Smooth muscle cell (in vitro differentiated cells): Measurements from ENCODE around the gene RBX1. TPM values are rescaled to one million over a fixed set of nuclear protein-coding genes. Genes with fewer than 3 reads are reported as not detected.
"Not testable (repeated sequence)": the region's sequence is repeated elsewhere in the genome, so short reads cannot be mapped to it uniquely, and the experiment has no call there.

Source experiments
- DNase-seq: peaks from one replicate; lab custom pipeline; 2025; ENCODE audit not compliant: unreplicated experiment; lab: John Stamatoyannopoulos, UW
- H2AFZ ChIP-seq: fragments of 200-600 bp; sonication (generic); 2 replicates; pipeline ENCODE4 v1.6.0; 2016; ENCODE audit warnings: antibody characterized with exemption, low read depth, mild to moderate bottlenecking
- H3F3A ChIP-seq: fragments of 200-600 bp; sonication (generic); 2 replicates; pipeline ENCODE4 v1.6.0; 2017; ENCODE audit warnings: antibody characterized with exemption, low read depth
- H3K27ac ChIP-seq: fragments of 200-600 bp; sonication (generic); 2 replicates; pipeline ENCODE4 v1.5.1; 2016; ENCODE audit warnings: low read depth, mild to moderate bottlenecking
- H3K27me3 ChIP-seq: fragments of 200-600 bp; sonication (generic); 2 replicates; pipeline ENCODE4 v1.6.1; 2016; ENCODE audit warnings: low read depth, mild to moderate bottlenecking
- H3K36me3 ChIP-seq: fragments of 200-600 bp; sonication (generic); 2 replicates; pipeline ENCODE4 v1.5.1; 2016; ENCODE audit warnings: low read depth
- H3K4me1 ChIP-seq: fragments of 200-600 bp; sonication (generic); 2 replicates; pipeline ENCODE4 v1.5.1; 2016; ENCODE audit warnings: low read depth
- H3K4me2 ChIP-seq: fragments of 200-600 bp; sonication (generic); 2 replicates; pipeline ENCODE4 v1.6.0; 2016; ENCODE audit warnings: mild to moderate bottlenecking
- H3K4me3 ChIP-seq: fragments of 200-600 bp; sonication (generic); 2 replicates; pipeline ENCODE4 v1.5.1; 2016; ENCODE audit warnings: mild to moderate bottlenecking
- H3K79me2 ChIP-seq: fragments of 200-600 bp; sonication (generic); 2 replicates; pipeline ENCODE4 v1.6.0; 2016; ENCODE audit warnings: low read depth, mild to moderate bottlenecking
- H3K9ac ChIP-seq: fragments of 200-600 bp; sonication (generic); 2 replicates; pipeline ENCODE4 v1.6.0; 2016; ENCODE audit warnings: low read depth
- H3K9me3 ChIP-seq: fragments of 200-600 bp; sonication (generic); replicated peaks from 2 replicates; pipeline ENCODE4 v1.5.1; 2016; ENCODE audit warnings: low read depth
- H4K20me1 ChIP-seq: fragments of 200-600 bp; sonication (generic); 2 replicates; pipeline ENCODE4 v1.6.0; 2016; ENCODE audit warnings: low read depth
- WGBS: methylation state at CpG from one replicate; pipeline ENCODE4 v1.1.7; 2016; ENCODE audit warnings: low lambda C conversion rate; 5-methylcytosine and 5-hydroxymethylcytosine counted together
- polyA plus RNA-seq: library from polyadenylated mRNA; unstranded; fragments of >200 nt; fragmentation: Nextera tagmentation; extraction: Ambion mirVana; gene quantifications from 2 replicates; pipeline ENCODE4 v1.2.1, GENCODE V29; 2016
- total RNA-seq: library from RNA; depleted of rRNA; stranded (reverse); fragments of >200 nt; gene quantifications from 2 replicates; pipeline ENCODE4 v1.2.3, GENCODE V29; 2014
- TF ChIP-seq, protein P1 (sequence below): fragments of 200-600 bp; sonication (generic); IDR thresholded peaks from 2 replicates; pipeline ENCODE4 v1.5.1; 2017; ENCODE audit warnings: borderline replicate concordance, mild to moderate bottlenecking, antibody characterized with exemption; ENCODE audit not compliant: insufficient read depth, poor library complexity, severe bottlenecking

The RBX1 gene
- total and polyA plus RNA-seq, 2 experiments from 2014 or later, result 127 to 277 TPM

DNA sequence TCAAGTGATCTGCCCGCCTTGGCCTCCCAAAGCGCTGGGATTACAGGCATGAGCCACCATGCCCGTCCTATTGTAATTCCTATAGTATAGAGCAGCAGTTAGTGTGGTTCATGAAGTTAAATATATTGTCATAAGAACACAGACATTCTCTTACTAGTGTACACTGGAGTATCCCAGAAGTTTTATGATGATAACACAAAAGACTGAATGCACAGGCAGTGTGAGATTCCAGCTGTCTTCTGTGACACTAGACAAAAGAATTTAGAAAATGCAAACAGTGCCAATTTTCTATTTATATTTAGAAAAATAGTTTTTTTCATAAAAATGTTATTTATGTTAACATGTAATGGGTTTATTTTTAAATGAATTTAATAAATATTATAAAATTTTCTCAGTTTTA, 39.4 kb upstream of the RBX1 start:
- Histone ChIP-seq H3K27me3 (no peaks in the 10 kb centered on the region), H3K9me3 (no peaks in the 10 kb centered on the region), H3K4me3 (no peak overlapping the region), H3K36me3 (peaks cover 6% of the 10 kb centered on the region), H3F3A (no peaks in the 10 kb centered on the region), H4K20me1 (no peaks in the 10 kb centered on the region), H3K4me2 (no peak overlapping the region), H3K79me2 (no peaks in the 10 kb centered on the region), H3K9ac (no peak overlapping the region), H2AFZ (no peak overlapping the region), H3K27ac (no peak overlapping the region), H3K4me1 (no peaks in the 10 kb centered on the region)
- no peak for DNase-seq
- 93% methylated on average over 3 of the region's 3 CpGs for WGBS
- TF ChIP-seq, protein P1, sequence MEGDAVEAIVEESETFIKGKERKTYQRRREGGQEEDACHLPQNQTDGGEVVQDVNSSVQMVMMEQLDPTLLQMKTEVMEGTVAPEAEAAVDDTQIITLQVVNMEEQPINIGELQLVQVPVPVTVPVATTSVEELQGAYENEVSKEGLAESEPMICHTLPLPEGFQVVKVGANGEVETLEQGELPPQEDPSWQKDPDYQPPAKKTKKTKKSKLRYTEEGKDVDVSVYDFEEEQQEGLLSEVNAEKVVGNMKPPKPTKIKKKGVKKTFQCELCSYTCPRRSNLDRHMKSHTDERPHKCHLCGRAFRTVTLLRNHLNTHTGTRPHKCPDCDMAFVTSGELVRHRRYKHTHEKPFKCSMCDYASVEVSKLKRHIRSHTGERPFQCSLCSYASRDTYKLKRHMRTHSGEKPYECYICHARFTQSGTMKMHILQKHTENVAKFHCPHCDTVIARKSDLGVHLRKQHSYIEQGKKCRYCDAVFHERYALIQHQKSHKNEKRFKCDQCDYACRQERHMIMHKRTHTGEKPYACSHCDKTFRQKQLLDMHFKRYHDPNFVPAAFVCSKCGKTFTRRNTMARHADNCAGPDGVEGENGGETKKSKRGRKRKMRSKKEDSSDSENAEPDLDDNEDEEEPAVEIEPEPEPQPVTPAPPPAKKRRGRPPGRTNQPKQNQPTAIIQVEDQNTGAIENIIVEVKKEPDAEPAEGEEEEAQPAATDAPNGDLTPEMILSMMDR, result no peak

DNA sequence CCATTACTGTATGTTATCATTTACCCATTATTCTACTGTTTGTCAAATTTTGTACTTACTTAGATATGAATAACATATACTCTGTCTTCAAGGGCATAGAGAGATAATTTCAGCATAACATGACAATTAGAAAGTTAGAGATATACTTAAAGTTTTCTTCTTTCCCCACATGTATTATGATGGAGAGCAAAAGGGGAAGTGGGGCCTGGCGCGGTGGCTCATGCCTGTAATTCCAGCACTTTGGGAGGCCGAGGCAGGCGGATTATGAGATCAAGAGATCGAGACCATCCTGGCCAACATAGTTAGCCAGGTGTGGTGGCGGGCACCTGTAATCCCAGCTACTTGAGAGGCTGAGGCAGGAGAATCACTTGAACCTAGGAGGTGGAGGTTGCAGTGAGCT, 38.2 kb upstream of the RBX1 start:
- not testable (repeated sequence) for H3K9me3 ChIP-seq, H3K27me3 ChIP-seq, H3F3A ChIP-seq, DNase-seq, H2AFZ ChIP-seq, H4K20me1 ChIP-seq, H3K4me3 ChIP-seq, H3K27ac ChIP-seq, H3K79me2 ChIP-seq, H3K36me3 ChIP-seq, H3K4me2 ChIP-seq, H3K9ac ChIP-seq, H3K4me1 ChIP-seq
- 98% methylated on average over 6 of the region's 6 CpGs for whole genome bisulfite sequencing

DNA sequence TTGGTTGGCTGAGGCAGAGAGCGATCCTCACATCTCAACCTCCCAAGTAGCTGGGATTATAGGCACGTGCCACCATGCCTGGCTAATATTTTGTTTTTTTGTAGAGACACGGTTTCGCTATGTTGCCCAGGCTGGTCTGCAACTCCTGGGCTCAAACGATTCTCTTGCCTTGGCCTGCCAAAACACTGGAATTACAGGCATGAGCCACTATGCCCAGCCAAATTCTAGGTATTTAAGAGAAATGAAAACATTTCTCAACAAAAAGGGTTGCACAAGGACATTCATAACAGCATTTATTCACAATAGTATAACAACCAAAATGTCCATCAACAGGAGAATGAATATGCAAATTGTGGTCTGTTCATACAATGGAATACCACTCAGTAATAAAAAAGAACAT, 31.7 kb upstream of the RBX1 start:
- TF ChIP-seq, protein P1, result no peak
- Histone ChIP-seq H3K36me3 (peaks cover 6% of the 10 kb centered on the region), H3K4me1 (no peaks in the 10 kb centered on the region), H3K9me3 (no peaks in the 10 kb centered on the region), H2AFZ (no peak overlapping the region), H3K27me3 (no peaks in the 10 kb centered on the region), H3K79me2 (no peaks in the 10 kb centered on the region), H3F3A (peaks cover 4% of the 10 kb centered on the region), H3K27ac (no peak overlapping the region), H3K9ac (no peak overlapping the region), H3K4me2 (no peak overlapping the region), H3K4me3 (no peak overlapping the region), H4K20me1 (no peaks in the 10 kb centered on the region)
- no peak for DNase-seq
- 94% methylated on average over 5 of the region's 5 CpGs for whole genome bisulfite sequencing

DNA sequence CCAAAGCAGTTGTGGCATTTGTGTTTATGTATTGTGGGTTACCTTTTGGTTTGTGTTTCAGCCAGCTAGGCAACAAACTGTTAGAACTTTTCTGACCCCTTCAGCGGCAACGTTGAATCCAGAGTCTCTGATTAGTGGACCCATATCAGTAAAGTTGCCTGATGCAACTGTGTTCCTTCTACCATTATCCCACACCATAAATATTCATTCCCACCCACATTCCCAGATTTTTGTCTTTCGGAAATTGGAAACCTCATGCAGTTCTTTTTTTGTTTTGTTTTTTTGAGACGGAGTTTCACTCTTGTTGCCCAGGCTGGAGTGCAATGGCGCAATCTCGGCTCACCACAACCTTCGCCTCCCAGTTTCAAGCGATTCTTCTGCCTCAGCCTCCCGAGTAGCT, 30.7 kb upstream of the RBX1 start:
- DNase-seq, result no peak
- Histone ChIP-seq H3K79me2 (no peaks in the 10 kb centered on the region), H2AFZ (no peak overlapping the region), H3K4me3 (no peak overlapping the region), H3K4me2 (no peak overlapping the region), H3K9ac (no peak overlapping the region), H3K4me1 (no peaks in the 10 kb centered on the region), H3F3A (peaks cover 4% of the 10 kb centered on the region), H3K27me3 (no peaks in the 10 kb centered on the region), H3K9me3 (no peaks in the 10 kb centered on the region), H3K36me3 (peaks cover 15% of the 10 kb centered on the region), H3K27ac (no peak overlapping the region), H4K20me1 (no peaks in the 10 kb centered on the region)
- TF ChIP-seq, protein P1, result no peak
- 96% methylated on average over 9 of the region's 9 CpGs for WGBS
